Ramos (cell line): ENCODE measurements around the gene BSCL2.
"Not testable (repeated sequence)": the region's sequence is repeated elsewhere in the genome, so short reads cannot be mapped to it uniquely, and the experiment has no call there.

Experiments used
- in situ Hi-C: fragments of 300-500 bp; cut with MboI; formaldehyde crosslinking; loops from one replicate; pipeline ENCODE4 v1.14.3; 2022; ENCODE audit warnings: low sequenced_read_pairs; ENCODE audit not compliant: unreplicated experiment

BSCL2 gene

DNA sequence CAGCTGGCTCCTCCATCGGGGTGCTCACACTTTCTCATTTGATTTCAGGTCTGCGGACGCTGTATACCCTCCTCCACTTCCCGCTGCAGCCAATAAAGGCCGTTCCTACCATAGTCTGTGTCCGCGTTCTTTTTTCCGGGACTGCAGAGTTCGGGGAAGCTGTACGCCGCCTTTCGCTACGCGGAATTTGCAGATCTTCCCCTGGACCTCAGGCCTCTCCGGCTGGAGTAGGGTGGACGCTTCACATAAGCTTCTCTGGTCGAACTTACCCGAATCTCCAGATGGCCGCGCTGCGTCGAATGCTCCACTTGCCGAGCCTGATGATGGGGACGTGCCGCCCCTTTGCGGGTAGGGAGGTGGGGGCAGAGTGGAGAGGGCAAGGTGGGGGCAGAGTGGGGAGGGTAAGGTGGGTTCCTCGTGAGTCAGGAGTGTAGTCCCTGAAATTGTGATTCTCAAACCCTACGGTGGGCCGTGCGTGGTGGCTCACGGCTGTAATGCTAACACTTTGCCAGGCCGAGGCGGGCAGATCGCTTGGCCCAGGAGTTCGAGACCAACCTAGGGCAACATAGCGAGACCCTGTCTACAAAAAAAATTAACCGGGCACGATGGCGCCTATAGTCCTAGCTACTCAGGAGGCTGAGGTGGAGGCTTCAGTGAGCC lies 41.5 kb downstream of the BSCL2 start:
- in situ Hi-C loops, result no loop called here

GRCh38 chr11:62665075-62665598 lies 42.1 kb downstream of the BSCL2 start, which contains the start of the genes C11orf98 and CSKMT:
TSS of gene C11orf98 (minus strand) at chr11:62665210. CDS start at chr11:62665169, 41 bp downstream.
TSS of gene CSKMT (plus strand) at chr11:62665312. CDS start at chr11:62665880, 568 bp downstream.
- in situ Hi-C loops, result no loop called here

GRCh38 chr11:62664405-62665074 lies 42.7 kb downstream of the BSCL2 start:
- in situ Hi-C loops, result no loop called here

DNA sequence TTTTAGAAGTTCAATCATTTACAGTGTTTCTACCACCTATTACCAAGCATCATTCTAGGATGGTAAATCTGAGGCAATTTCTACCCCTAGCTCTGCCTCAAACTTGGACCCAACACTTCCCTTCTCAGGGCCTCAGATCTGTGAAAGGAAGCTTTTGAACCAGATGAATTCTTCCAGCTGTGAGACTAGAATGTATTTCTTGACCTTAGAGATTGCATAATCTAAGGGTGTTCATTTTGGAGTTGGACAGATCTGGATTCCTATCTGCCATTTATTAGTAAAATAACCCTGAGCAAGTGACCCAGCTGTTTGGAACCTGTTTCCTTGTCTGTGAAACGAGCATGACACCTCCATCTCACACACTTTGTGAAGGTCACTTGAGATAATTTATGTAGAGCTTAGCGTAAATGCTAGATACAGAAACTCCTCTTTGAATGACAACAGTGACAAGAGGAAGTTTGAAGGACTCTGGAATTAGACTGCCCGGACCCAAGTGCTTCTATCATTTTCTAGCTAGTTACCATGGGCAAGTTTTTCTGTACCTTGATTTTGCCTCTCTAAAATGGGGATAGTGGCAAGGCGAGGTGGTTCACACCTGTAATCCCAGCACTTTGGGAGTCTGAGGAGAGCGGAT lies 50.3 kb downstream of the BSCL2 start:
- in situ Hi-C loops, result no loop called here

- in situ Hi-C loops, result no loop called here
These were observed 52.9 kb downstream of the BSCL2 start for GRCh38 chr11:62654297-62654696.

DNA sequence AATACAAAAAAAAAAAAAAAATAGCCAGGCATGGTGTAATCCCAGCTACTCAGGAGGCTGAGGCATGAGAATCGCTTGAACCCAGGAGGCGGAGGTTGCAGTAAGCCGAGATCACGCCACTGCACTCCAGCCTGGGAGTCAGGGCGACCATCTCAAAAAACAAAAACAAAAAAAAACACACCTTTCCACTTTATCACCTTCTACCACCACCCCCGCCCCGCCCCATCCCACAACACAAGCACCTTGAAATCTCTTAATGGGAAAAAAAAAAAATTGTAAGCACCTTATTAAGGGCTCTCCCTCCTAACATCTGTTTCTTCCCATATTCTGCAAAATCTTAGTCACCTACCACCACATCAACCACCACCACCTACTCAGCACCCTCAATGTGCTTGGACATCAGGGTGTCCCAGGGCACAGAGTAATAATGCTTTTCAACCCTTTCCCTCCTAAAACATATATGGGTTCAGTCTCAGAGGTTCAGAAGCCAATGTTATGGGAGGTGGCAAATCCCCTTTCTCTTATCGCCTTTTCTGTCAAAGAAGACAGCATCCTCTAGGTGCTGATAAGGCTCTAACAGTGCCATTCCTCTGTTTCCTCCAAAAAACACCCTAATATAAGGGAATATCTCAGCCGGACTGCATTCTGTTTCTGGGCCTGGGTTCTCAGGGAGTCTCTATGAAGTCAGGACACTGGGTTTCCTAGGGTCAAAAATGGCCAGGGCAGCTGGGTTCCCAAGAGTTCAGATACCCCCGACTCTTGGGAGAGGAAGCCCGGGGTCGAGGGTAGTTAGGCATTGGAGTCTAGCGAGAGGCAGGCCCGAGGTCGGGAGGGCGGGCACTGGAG lies 54.8 kb downstream of the BSCL2 start:
- in situ Hi-C loops, result no loop called here

DNA sequence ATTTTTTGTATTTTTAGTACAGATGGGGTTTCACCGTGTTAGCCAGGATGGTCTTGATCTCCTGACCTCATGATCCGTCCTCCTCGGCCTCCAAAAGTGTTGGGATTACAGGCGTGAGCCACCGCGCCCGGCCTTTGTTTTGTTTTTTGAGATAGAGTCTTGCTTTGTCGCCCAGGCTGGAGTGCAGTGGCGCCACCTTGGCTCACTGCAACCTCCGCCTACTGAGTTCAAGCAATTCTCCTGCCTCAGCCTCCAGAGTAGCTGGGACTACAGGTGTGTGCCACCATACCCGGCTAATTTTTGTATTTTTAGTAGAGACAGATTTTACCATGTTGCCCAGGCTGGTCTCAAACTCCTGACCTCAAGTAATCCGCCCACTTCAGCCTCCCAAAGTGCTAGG lies 56.9 kb downstream of the BSCL2 start:
- in situ Hi-C loops, result not testable (repeated sequence)

DNA sequence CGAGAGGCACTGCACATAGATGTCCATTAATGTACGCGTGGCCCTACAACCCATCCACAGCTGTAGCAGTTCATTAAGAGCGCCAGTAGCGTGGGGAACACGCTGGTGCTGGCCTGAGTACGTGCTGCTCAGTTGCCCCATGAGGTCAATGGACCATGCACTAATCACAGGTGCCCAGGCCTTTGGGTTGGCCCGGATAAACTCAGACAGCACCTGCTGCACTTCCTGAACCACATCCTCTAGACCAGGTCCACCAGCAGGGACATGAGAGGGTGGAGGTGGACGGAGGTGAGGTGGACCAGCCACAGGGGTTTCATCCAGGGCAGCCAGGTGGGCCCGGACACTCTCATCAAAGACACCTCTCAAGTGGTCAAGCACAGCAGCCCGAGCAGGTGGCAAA lies 57.7 kb downstream of the BSCL2 start:
- in situ Hi-C loops, result no loop called here

DNA sequence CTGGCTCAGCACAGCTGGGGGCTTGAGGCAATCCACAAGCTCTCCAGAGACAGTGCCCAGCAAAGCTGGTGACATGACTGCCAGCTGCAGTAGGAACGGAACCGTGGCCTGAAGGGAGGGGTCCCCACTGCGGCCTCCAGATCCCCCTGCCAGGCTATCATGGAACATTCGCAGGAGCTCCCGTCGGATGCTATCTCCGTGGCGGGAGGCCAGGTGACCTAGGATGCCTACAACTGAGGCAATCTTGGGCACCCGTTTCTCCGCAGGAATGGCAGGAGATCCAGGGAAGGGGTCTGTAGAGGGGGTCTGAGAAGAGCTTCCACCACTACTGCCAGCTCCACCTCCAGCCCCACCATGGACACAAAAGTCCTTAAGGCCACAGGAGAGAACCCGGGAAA lies 58.3 kb downstream of the BSCL2 start:
- in situ Hi-C loops, result no loop called here

DNA sequence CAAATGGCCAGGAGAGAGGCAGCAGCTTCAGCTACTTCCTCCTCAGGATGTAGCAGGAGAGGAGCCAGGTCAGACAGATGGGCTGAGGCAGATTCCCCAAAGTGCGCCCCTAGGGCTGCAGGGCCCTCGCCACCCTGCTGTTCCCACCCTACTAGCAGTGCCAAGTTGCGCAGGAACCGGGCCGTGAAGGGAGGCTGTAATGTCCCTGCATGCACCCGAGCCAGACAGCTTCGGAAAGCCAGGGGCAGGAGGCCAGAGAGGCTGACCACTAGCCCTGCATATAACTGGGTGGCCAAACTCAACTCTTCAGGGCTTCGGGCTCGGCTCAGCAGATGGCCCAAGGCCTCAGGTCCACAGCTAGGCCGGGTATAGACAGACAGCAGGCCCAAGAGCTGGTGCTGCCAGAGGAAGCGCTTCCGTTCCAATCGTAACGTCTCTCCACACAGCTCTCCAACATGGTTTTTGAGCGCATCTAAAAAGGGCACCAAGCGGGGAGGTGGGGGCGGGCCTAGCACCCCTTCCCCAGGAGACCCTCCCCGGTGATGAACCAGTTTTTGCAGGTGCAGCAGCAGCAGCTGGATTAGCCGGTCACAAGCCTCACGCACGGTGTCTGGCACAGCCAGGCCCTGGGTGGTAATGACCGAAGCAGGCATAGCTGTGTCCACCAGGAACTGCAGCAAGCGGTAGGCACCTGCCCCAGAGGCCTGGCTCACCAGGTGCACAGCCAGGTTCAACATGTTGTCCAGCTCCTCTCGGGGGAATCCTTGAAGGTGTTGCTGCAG lies 58.8 kb downstream of the BSCL2 start:
- in situ Hi-C loops, result no loop called here

GRCh38 chr11:62647609-62648005 lies 59.6 kb downstream of the BSCL2 start:
- in situ Hi-C loops, result no loop called here

DNA sequence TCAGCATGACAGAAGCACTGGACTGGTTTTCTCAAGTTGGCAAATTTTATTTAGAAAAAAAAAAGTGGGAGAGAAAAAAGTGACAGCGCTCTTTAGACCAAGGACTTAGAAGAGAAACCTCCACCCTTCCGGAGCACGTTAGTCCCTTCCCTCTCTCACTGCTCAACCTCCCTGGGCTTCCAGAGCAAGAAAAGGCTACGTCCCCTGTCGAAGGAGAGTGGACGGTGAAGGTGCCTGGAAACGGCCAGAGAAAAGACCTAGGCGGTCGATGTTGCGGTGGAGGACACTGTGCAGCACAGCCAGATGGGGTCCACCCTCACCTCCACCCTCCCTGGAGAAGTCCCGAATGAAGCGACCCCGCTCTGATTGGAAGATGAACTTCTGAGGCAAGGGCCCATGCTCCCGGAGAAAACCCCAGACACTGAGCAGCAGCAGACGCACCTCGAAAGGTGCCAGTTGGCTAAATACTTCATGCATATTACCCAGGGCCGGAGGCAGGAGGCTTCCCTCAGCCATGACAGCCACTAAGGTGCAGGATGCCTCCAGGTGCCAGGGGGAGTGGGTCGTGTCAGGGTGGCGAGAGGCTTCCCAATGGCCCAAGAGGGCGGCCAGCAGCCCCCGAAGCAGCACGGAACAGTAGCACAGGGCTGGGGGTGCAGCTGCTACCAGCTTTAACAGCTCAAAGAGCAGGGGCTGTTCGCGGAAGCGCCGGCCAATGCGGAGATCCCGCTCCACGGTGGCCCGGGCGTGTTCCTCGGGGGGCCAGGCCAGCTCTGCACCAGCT lies 60.2 kb downstream of the BSCL2 start:
- in situ Hi-C loops, result no loop called here

- in situ Hi-C loops, result no loop called here
These were observed 61.0 kb downstream of the BSCL2 start, which contains the start of gene GANAB for GRCh38 chr11:62645946-62646824. TSS of gene GANAB (minus strand) at chr11:62646613. CDS start at chr11:62646599, 14 bp downstream.

DNA sequence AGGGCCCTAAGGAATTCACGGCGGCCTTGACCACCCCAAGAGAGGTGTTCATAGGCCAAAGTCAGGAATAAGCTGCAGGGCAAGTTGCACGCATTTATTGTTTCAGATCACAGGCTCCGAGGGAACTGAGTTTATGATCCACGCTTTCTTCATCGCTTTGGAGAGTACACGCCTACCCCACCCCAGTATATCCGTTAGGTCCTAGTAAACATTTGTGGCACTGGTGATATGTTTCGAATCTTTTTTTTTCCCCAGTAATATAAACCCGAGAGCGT lies 61.6 kb downstream of the BSCL2 start:
- in situ Hi-C loops, result no loop called here

- in situ Hi-C loops, result no loop called here
These were observed 63.0 kb downstream of the BSCL2 start for GRCh38 chr11:62644220-62644619.
